Measurements from ENCODE around the gene ZNF628.

Gene ZNF628

GRCh38 chr19:55451163-55451964, 25.1 kb upstream of the ZNF628 start:
- no peak for DNase-seq

DNA sequence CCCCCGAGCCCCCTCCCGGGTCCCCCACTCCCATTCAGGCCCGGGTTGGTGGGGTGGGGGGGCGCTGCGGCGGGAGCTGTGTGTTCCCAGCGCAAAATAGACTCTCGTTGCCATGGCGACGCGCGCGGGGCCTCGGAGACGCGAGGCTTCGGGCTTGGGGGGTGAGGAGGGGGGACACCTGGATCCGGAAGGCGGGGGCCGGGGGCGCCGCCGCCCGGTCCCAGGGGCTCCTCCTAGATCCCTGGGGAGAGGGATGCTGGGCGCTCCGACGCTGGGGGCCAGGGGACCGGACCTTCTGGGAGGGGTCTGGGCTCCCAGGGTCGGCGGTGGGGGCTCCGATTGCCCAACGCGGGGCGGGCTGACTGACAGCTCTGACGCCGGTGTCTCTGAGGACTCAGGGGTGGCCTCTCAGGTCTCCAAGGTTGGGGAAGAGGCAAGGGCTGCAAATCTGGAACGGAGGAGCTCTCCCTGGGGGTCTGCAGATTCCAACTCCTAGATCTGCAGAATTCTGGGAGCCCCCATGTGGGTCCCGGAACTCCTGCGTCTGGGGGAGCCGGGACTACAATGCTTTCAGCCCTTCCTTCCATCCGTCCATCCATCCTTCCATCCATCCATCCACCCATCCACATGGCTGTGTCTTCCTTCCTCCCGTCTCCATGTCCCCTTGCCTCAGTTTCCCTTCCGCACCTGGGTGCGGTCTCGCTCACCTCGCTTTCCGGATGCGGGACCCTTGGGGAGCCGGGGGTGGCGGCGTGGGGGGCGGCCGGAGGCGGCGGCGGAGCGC, 24.3 kb upstream of the ZNF628 start:
- DNase-seq = no peak

DNA sequence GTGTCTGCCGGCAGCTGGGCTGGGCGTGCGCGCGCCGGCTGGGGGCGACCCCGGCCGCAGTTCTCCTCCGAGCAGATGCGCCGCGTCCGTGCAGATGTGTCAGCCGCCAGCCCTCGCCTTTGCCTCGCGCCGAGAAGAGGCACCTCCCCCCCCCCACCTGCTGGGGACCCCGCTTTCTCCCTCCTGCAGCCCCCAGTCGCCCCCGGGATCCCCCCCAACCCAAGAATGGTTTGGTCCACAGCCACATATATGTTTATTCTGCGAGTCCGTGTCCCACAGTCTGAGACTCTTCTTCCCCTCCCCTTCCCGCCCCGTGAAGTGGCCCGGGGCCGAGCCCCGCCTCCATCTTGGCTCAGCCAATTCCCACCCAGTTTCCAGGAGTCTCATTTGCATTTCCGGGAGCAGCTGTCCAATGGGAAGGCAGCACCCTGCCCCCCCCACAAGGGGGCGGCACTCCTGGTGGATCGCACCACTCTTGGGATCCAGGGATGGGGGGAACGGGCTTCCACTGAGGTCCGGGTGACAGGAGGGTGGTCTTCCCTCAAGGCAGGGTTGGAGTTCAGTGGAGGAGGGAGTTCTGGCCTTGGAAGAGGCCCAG, 23.6 kb upstream of the ZNF628 start:
- DNase-seq = peak; percentile 86

DNA sequence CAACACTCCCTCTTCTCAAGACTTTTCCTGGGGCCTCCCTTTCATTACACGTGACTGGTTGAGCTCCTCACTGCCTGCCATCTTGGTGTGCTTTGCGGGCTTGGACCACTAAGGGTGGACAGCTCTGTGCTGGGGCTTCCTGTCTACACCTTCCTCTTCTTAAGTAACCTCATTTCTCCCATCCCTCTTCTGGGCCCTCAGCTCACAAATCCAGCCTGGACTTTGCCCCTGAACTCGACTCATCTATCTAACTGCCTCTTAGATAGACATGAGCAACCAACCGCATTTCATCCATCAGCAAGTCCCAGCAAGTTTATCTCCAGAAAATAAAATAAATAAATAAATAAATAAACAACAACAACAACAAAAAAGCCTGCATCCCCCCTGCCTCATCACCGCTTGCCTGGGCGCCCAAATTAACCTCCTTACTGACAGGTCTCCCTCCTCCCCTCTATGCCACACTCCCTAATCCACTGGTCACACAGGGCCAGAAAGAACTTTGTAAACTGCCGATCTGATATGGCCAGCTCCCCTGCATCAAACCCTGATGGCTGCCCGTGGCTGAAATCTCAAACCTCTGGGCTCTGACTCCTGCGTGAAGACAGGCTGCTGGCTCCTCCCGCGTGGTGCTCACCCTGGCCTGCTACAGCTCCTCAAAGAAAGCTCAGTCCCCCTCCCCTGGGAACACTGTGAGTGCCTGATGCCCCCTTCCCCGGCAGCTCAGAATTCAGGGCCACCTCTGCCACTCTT, 22.7 kb upstream of the ZNF628 start:
- DNase-seq = no peak

DNA sequence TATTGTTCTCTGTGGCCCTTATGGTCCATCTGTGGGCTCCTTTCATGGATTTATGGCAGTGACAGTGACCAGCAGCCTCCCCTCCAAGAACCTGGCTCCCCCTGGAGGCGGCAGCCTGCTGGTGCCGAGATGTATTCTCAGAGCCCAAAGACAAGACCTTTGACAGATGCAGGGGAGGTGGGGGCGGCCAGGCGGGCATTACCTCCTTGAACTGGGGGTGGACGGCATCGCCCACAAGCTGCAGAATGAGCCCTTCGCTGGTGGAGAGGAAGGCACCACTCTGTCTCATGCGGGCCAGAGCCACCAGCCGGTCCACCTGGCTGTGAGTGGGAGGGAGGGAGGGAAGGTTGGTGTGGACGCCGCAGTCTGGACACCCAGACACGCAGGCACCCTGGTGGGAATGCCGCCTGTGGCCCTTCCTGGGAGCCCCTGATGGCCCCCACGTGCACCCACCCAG, 21.6 kb upstream of the ZNF628 start:
- peak; percentile 20 for DNase-seq

DNA sequence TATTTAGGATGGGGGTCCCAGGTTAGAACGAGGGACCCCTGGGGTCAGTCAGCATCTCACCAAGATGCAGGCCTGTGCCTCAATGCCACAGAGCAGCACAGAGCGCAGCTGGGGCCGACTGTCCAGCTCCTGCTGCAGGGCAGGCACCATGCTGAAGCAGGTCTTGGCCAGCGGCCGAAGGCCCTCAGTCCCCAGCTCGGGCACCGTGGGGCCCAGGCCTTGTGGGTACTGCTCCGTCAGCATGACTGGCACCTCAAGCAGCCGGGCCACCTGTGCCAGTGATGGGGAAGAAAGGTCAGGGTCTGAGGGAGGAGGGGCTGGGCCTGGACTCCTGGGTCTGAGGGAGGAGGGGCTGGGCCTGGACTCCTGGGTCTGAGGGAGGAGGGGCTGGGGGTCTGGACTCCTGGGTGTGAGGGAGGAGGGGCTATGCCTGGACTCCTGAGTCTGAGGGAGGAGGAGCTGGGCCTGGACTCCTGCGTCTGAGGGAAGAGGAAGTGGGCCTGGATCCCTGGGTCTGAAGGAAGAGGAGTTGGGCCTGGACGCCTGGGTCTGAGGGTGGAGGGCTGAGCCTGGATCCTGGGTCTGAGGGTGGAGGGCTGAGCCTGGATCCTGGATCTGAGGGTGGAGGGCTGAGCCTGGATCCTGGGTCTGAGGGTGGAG, 20.7 kb upstream of the ZNF628 start:
- DNase-seq = no peak

GRCh38 chr19:55456347-55456746, 20.1 kb upstream of the ZNF628 start:
- DNase-seq = no peak

- DNase-seq = no peak
Measured at GRCh38 chr19:55457683-55458457, 18.5 kb upstream of the ZNF628 start.

DNA sequence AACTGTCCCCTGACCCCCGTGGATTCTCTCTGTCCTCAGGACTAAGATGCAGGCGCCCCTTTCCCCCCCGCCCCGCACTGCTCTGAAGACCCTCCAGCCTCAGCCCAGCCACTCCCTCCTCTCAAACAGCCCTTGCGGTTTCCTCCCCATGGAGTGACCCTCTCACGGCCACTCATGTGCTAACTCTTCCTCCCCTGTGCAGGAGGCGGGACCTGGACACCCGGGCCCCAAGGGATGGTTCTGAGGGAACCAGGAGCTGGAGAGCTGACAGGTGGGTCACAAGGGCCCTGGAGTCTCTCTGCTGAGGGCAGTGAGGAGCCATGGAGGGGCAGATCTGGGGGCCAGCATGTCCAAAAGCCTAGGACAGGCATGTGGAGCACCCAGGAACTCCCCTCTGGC, 16.9 kb upstream of the ZNF628 start:
- no peak for DNase-seq

- no peak for DNase-seq
Measured at GRCh38 chr19:55459950-55460657, 16.3 kb upstream of the ZNF628 start.

- DNase-seq = peak; percentile 59
Measured at GRCh38 chr19:55460670-55461258, 15.7 kb upstream of the ZNF628 start.

DNA sequence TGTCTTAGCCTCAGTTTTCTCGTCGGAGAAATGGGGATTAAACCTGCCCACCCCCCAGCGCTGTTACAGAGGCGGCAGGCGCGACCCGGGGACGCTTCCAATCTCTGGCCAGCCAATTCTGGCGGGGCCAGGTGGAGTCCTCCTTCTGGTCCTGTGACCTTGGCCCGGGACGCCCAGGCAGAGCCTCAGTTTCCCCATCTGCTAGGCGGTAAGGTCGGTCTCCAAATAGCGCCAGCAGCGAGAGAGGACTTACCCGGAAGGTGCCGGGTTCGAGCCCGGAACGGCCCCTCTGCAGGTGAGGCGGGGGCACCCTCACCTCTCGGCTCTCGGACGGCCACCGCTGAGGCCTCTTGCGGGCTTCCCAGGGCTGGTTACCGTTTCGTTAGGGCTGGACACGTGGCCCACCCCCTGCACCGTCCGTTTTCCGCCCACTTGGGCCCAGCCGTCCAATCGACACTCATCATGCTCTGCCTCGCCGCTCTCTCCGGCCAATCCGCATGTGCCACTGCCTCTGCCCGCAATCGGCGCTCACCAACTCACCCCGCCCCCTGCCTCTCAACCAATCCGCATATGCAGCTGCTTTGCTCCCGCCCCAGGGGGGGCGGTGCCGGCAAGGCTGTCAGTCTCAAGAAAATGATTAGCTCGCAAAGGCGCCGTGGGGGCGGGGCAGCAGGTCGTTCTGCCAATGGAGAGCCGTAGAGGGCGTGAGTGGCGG, 15.0 kb upstream of the ZNF628 start, which contains the start of gene ISOC2:
Gene ISOC2 (minus strand): TSS at position 384 of the 715 bp plus-strand sequence. CDS start 5,156 bp downstream, outside the sequence.
- DNase-seq = peak; percentile 98

DNA sequence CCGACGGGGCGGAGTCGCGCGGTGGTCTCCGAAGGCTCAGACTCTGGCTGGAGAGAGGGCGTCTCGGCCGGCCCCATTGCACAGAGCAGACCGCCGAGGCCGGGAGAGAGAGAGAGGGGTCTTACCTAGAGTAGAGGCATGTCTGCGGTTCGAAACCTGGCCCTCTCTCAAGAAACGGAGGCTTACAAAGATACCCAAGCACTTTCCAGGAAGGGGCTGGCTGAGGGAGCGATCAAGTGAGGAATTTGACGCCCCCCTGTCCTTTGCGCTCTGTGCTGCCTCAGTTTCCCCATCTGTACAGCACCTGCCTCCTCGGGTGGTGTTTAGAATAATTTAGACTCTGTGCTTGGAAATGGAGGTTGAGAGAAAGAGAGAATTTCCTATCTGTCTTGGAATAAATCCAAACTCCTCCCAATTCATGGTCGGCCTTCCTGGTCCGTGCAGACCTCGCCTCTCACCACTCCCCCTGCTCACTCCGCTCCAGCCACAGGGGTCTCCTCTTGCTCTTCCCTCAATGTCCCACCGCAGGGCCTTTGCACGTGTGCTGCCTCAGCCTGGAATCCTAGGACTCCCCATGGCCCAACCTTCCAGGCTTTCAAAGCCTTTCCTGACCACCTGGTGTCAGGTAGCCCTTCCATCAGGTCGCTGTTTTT, 14.3 kb upstream of the ZNF628 start:
- DNase-seq = no peak

- DNase-seq = no peak
Measured at GRCh38 chr19:55462722-55463121, 13.7 kb upstream of the ZNF628 start.

DNA sequence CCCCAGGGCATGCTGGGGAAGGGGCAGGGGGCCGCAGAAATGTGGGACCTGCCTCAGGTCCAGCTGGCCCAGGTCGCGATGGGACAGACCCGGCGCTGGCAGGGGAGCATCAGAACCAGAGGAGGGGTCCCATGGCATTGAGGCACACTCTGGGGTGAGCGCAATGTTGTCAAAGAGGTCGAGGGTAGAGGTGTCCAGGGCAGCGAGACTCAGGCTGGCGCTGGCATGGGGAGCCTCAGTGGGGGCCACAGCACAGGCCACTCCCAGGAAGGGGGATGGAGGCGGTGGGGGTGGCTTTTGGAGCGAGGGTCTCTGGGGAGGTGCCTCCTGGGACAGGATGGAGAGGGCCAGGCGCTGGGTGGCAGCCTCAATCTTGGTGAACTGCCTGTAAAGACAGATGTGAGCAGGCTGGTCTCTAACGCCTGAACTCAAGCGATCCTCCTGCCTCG, 12.8 kb upstream of the ZNF628 start:
- DNase-seq = no peak

GRCh38 chr19:55464039-55464661, 12.3 kb upstream of the ZNF628 start:
- DNase-seq = no peak

DNA sequence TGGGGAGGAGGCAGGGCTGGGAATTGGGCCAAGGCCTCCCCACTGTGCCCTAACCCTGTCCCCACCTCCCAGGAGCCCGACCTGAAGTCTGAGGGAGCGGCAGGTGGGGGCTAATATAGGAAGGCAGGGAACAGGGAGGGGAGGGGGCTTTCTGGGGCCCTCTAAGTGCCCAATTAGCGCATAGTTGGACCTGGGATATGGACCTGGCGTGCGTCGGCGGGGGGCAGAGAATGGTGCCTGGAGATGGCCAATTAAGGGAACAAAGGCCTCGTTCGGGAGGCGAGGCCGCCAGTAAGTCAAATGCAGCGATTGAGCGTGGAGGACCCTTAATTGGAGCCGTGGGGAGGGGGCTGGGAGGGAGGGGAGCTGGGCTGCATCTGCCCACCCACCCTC, 11.8 kb upstream of the ZNF628 start, which contains the start of gene C19orf85:
Gene C19orf85 (minus strand): TSS at position 90 of the 393 bp plus-strand sequence. CDS start 197 bp downstream, outside the sequence.
- no peak for DNase-seq

All from SHP77 treated with DMSO at 0.1 percent for 48 hours (cell line).